Lung (tissue), 12 donors: ENCODE results near the gene MYO15A. TPM values are rescaled to one million over a fixed set of nuclear protein-coding genes. Genes with fewer than 3 reads are reported as not detected.
A peak's percentile ranks its signal among the peaks of the same experiment; 100 is the strongest.

ENCODE experiments used
- ATAC-seq: fragments of 200-7000 bp; cut with Tn5 transposase; one replicate; pipeline ENCODE4 v1.9.1; 2020; ENCODE audit warnings: moderate number of reproducible peaks; ENCODE audit not compliant: insufficient read depth, low FRiP score
- DNase-seq, 3 donors: peaks; one replicate each; pipeline ENCODE4 v3.0.0-alpha.2; 2013 to 2017
- H3K27ac ChIP-seq, 2 donors: one replicate each; pipeline ENCODE4 v1.5.1; 2013; ENCODE audit warnings: mild to moderate bottlenecking in 2 of 2, moderate library complexity in 2 of 2, control low read depth in 1 of 2, inconsistent platforms in 1 of 2, low read depth in 1 of 2, low read length in 1 of 2
- H3K27me3 ChIP-seq, 3 donors: one replicate each; pipeline ENCODE4 v1.5.1; 2013; ENCODE audit warnings: low read length in 2 of 3; ENCODE audit not compliant: control insufficient read depth in 3 of 3, insufficient read depth in 3 of 3
- H3K36me3 ChIP-seq, 4 donors: one replicate each; pipeline ENCODE4 v1.5.1; 2013; ENCODE audit warnings: low read length in 4 of 4, mild to moderate bottlenecking in 1 of 4, moderate library complexity in 1 of 4; ENCODE audit not compliant: control insufficient read depth in 4 of 4, insufficient read depth in 4 of 4
- H3K4me1 ChIP-seq, 5 donors: one replicate each; pipeline ENCODE4 v1.5.1; 2013; ENCODE audit warnings: low read length in 5 of 5, mild to moderate bottlenecking in 2 of 5, moderate library complexity in 1 of 5; ENCODE audit not compliant: control insufficient read depth in 5 of 5, insufficient read depth in 5 of 5
- H3K4me3 ChIP-seq: one replicate; pipeline ENCODE4 v1.5.1; 2013; ENCODE audit warnings: mild to moderate bottlenecking, control low read depth, moderate library complexity
- H3K9ac ChIP-seq, 2 donors: one replicate each; pipeline ENCODE4 v1.5.1; 2013; ENCODE audit warnings: low read length in 2 of 2, control low read depth in 1 of 2; ENCODE audit not compliant: insufficient read depth in 1 of 2
- H3K9me3 ChIP-seq, 4 donors: one replicate each; pipeline ENCODE4 v1.5.1; 2013; ENCODE audit warnings: low read length in 3 of 4, mild to moderate bottlenecking in 1 of 4, moderate library complexity in 1 of 4; ENCODE audit not compliant: control insufficient read depth in 4 of 4, insufficient read depth in 3 of 4
- WGBS, 2 donors: extraction: QIAGEN DNeasy Blood & Tissue Kit; methylation state at CpG; one replicate each; pipeline ENCODE4 v1.1.7; 2013; 5-methylcytosine and 5-hydroxymethylcytosine counted together
- polyA plus RNA-seq, 2 donors: library from polyadenylated mRNA; stranded (reverse); fragments of 200-250 nt; gene quantifications; one replicate each; pipeline ENCODE4 v1.2.1, GENCODE V29; 2013
- total RNA-seq, 2 donors: library from RNA; depleted of rRNA in 1 of 2; stranded (reverse); fragments of >200 nt in 1 of 2; gene quantifications; one replicate each; pipeline ENCODE4 v1.2.1, GENCODE V29; 2014 to 2021
- TF ChIP-seq, protein P1 (sequence below): IDR thresholded peaks from 2 replicates; pipeline ENCODE4 v1.5.1; 2012; ENCODE audit warnings: mild to moderate bottlenecking; ENCODE audit errors: control extremely low read depth, extremely low read depth
- donor health status: control.
- donor health status: control.
- donor health status: Bipolar disorder and iron deficiency.
- donor health status: healthy.
- donor health status: DM: yes; HTN: yes; CAD: no.

Gene MYO15A
- total and polyA plus RNA-seq, 4 donors: 0.56 to 2.7 (median 2.3) TPM

DNA sequence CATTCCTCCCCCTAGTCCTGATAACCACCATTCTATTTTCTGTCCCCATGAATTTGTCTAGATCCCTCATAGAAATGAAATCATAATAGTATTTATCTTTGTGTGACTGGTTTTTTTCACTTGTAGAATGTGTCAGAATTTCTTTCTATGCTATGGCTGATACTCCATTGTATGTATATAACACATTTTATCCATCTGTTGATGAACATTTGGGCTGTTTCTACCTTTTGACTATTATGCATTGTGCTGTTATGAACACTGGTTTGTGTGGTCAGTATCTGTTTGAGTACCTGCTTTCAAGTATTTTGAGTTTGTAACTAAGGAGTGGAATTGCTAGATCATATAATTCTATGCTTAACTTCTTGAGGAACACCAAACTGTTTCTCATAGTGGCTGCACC lies 36.8 kb upstream of the MYO15A start:
- ATAC-seq (no peak), DNase-seq (no peak)
- H3K36me3 ChIP-seq: peaks cover 0 to 5% (median 3%) of the 10 kb centered on the region in 4 donors
- peaks cover 0 to 1% (median 0%) of the 10 kb centered on the region in 5 donors for H3K4me1 ChIP-seq
- no peaks in the 10 kb centered on the region for H3K9me3 ChIP-seq
- no peaks in the 10 kb centered on the region for H3K27me3 ChIP-seq
- H3K4me3 ChIP-seq: no peak overlapping the region
- TF ChIP-seq, protein P1, sequence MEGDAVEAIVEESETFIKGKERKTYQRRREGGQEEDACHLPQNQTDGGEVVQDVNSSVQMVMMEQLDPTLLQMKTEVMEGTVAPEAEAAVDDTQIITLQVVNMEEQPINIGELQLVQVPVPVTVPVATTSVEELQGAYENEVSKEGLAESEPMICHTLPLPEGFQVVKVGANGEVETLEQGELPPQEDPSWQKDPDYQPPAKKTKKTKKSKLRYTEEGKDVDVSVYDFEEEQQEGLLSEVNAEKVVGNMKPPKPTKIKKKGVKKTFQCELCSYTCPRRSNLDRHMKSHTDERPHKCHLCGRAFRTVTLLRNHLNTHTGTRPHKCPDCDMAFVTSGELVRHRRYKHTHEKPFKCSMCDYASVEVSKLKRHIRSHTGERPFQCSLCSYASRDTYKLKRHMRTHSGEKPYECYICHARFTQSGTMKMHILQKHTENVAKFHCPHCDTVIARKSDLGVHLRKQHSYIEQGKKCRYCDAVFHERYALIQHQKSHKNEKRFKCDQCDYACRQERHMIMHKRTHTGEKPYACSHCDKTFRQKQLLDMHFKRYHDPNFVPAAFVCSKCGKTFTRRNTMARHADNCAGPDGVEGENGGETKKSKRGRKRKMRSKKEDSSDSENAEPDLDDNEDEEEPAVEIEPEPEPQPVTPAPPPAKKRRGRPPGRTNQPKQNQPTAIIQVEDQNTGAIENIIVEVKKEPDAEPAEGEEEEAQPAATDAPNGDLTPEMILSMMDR: no peak
- H3K9ac ChIP-seq: no peak overlapping the region
- no peak overlapping the region for H3K27ac ChIP-seq

DNA sequence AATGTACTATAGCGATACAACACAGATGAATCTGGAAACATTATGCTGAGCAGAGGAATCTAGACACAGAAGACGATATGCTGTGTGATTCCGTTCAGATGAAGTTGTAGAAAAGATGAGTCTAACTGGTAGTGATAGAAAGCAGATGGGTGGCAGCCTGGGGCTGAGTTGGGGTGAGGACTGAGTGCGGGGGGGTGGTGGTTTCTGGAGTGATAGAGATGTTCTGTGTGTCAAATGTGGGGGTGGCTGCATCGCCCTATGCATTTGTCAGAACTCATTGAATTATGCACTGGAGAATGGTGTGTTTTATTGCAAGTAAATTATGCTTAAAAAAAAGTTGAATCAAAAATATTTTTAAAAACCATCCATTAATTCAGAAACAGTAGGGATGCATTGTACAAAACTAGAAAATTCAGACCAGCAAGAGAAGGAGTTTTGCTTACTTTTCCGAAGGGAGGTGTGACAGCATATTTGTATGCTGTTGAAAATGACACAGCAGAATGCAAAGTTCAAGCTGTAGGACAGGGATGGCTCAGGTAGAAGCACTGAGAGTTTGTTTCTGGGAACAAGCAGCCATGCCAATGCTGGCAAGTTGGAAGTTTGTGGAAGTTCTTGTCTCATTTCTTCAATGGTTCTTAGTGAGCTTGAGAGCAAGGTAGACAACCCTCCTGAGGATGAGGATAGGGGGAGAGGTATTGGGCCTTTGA lies 33.8 kb upstream of the MYO15A start:
- no peaks in the 10 kb centered on the region for H3K27me3 ChIP-seq
- no peak overlapping the region for H3K27ac ChIP-seq
- H3K4me1 ChIP-seq: peaks cover 0 to 6% (median 0%) of the 10 kb centered on the region in 5 donors
- H3K9ac ChIP-seq: no peak overlapping the region
- no peak for DNase-seq
- TF ChIP-seq, protein P1: no peak
- no peaks in the 10 kb centered on the region for H3K9me3 ChIP-seq
- WGBS, 2 donors: 86 to 87% methylated on average over 6 of the region's 6 CpGs
- no peak overlapping the region for H3K4me3 ChIP-seq
- no peaks in the 10 kb centered on the region for H3K36me3 ChIP-seq
- ATAC-seq: no peak

DNA sequence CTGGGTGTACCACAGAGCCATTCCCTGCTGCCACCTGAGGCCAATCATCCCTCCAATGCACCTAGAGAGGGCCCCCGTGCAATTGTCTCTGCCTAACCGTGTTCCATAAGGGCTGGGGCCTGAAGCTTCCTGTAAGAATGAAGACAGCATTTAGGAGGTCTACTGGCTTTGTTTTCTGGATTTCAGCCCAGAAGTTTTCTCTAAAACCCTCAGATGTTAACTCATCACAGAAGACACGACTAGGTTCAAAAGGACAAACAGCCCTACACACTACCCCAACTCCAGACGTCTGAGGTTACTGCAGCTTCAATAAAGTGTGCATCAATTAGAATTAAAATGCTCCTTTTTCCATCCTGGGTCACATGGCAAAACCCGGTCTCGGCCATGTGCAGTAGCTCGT lies 31.6 kb upstream of the MYO15A start:
- no peaks in the 10 kb centered on the region for H3K36me3 ChIP-seq
- no peak overlapping the region for H3K9ac ChIP-seq
- H3K4me1 ChIP-seq: peaks cover 0 to 6% (median 0%) of the 10 kb centered on the region in 5 donors
- no peaks in the 10 kb centered on the region for H3K9me3 ChIP-seq
- H3K27me3 ChIP-seq: no peaks in the 10 kb centered on the region
- no peak overlapping the region for H3K4me3 ChIP-seq
- DNase-seq (peak in 2 of 3 donors; percentile 59 to 73), ATAC-seq (no peak)
- TF ChIP-seq, protein P1: no peak
- no peak overlapping the region for H3K27ac ChIP-seq
- WGBS, 2 donors: 73 to 81% methylated on average over 7 of the region's 7 CpGs

DNA sequence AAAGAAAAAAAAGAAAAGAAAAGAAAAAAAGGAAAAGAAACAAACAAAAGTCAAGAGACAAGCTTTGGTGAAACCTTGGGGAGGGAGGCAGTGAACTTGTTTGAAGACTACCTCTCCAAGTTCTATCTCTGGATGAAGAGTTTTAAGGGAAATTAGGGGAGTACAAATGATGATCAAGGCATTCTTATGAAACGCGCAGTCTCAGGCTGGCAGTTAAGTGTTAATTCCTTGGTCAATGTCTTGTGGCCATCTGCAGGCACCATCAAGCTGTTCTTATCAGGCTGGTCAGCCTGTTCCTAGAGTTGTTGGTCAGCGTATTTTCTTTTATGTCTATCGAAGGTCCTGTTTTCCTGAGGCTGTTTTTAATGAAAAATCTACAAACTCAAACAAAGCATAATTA lies 29.0 kb upstream of the MYO15A start:
- ATAC-seq (no peak), DNase-seq (no peak)
- H3K9me3 ChIP-seq: no peaks in the 10 kb centered on the region
- H3K36me3 ChIP-seq: no peaks in the 10 kb centered on the region
- WGBS, 2 donors: 72 to 80% methylated on average over 4 of the region's 4 CpGs
- no peak overlapping the region for H3K4me3 ChIP-seq
- H3K27ac ChIP-seq: no peak overlapping the region
- H3K9ac ChIP-seq: no peak overlapping the region
- peaks cover 0 to 6% (median 0%) of the 10 kb centered on the region in 5 donors for H3K4me1 ChIP-seq
- H3K27me3 ChIP-seq: no peaks in the 10 kb centered on the region
- TF ChIP-seq, protein P1: no peak
